Upper lobe of left lung (tissue), 4 donors: Measurements from ENCODE around the gene EFNA5.

Experiments
- CTCF ChIP-seq, 6 experiments: fragments of 450-650 bp in 4 of 6; fragments of 200-600 bp in 2 of 6; sonication (generic) in 2 of 6; IDR thresholded peaks; one replicate each; pipeline ENCODE4 v1.5.1; 2016 to 2019; ENCODE audit warnings: antibody characterized with exemption in 6 of 6
- POLR2A ChIP-seq, 4 donors: fragments of 450-650 bp; IDR thresholded peaks; one replicate each; pipeline ENCODE4 v1.5.1; 2016 to 2017; ENCODE audit warnings: antibody characterized with exemption in 4 of 4, mild to moderate bottlenecking in 2 of 4

DNA sequence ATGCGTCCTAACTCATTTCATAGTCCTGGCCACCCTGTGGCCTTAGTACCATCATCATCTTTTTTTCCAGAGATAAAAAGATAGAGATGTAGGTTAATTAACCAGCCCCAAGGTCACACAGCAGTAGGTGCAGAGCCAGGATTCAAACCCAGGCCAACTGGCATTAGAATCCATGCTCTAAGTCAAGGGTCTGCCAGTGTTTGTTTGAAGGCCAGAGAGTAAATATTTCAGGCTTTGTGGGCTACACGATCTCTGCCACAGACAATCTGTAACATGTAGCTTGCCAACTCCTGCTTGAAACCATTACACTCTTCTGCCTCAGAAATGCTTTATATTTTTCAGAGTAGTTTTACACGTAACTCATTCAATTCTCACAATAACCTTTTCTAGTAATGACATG, 119.6 kb downstream of the EFNA5 start:
- TF ChIP-seq CTCF (IDR thresholded peaks at IDR 0.05) (no peak), POLR2A (IDR thresholded peaks at IDR 0.05) (no peak)
